ENCODE results near the gene TTC9C. TPM values are rescaled to one million over a fixed set of nuclear protein-coding genes. Genes with fewer than 3 reads are reported as not detected.

Gene TTC9C
- total and polyA plus RNA-seq, 2 donors (not counting 3 experiments of a cell fraction or from before 2014, with no cell fraction given) = 27.4 to 43.5 TPM

GRCh38 chr11:62755086-62755615, 26.9 kb downstream of the TTC9C start:
- DNase-seq (ENCODE audit: low read depth, low spot score) = no peak
- ChIA-PET POLR2A (interaction anchor here (0.5 to 0.6 kb wide), 2 partner anchors 900 to 996 kb away, joined by 3 read pairs; no protein-coding TSS in a partner anchor), CTCF (interaction anchor here (1.8 to 2.7 kb wide), 2 partner anchors 31 to 32 kb away, joined by 4 to 26 read pairs; partner anchors contain the start of gene TMEM179B)
- no peaks in the 10 kb centered on the region for H4K20me1 ChIP-seq (replicated peaks; ENCODE audit: control insufficient read depth, extremely low read depth, insufficient read depth, low read length)
- H3K4me1 ChIP-seq (ENCODE audit: control insufficient read depth, extremely low read depth, insufficient read depth, low read length) = peaks cover 5% of the 10 kb centered on the region
- H2AFZ ChIP-seq (ENCODE audit: low read depth, low read length) = no peak overlapping the region
- H3K9me3 ChIP-seq (replicated peaks; ENCODE audit: control insufficient read depth, insufficient read depth, low read length) = no peaks in the 10 kb centered on the region
- no peak for FAIRE-seq
- H3K9me1 ChIP-seq (replicated peaks; ENCODE audit: control insufficient read depth, extremely low read depth, insufficient read depth, low read length) = no peaks in the 10 kb centered on the region
- H3K36me3 ChIP-seq (ENCODE audit: control insufficient read depth in 2 of 2, extremely low read depth in 1 of 2, insufficient read depth in 2 of 2, low read length in 2 of 2) = peaks cover 0 to 5% of the 10 kb centered on the region in 2 experiments
- peaks cover 10% of the 10 kb centered on the region for H3K79me2 ChIP-seq (ENCODE audit: control insufficient read depth, insufficient read depth, low read length)
- no peak overlapping the region for H3K4me2 ChIP-seq (ENCODE audit: insufficient read depth, low read length)
- dilution Hi-C loops (cut with MboI; ENCODE audit: extremely low pct_ligation_motif_present, low sequenced_read_pairs) = no loop called here
- no peak overlapping the region for H3K4me3 ChIP-seq (replicated peaks in 1 of 3; ENCODE audit: insufficient read depth in 1 of 3, low read depth in 1 of 3, low read length in 3 of 3)
- no peak overlapping the region for H3K27ac ChIP-seq (ENCODE audit: insufficient read depth, low read depth, low read length)
- H3K27me3 ChIP-seq (ENCODE audit: control insufficient read depth in 2 of 2, insufficient read depth in 2 of 2, low read length in 2 of 2) = no peaks in the 10 kb centered on the region
- TF ChIP-seq JUN (IDR thresholded peaks at IDR 0.05; ENCODE audit: borderline replicate concordance, insufficient read depth, insufficient read length, low read depth) (no peak), EZH2 (IDR thresholded peaks at IDR 0.05; ENCODE audit: borderline replicate concordance, low read depth, low read length, severe bottlenecking) (no peak)
- no TSS peak for BruUV-seq (replicated peaks)
- H3K9ac ChIP-seq (replicated peaks; ENCODE audit: extremely low read depth, insufficient read depth, low read length) = no peak overlapping the region
- intact Hi-C loops (cut with micrococcal nuclease) = no loop called here

- CTCF ChIA-PET = interaction anchor here (1.3 to 1.6 kb wide), 2 partner anchors 13 to 29 kb away, joined by 4 to 5 read pairs; partner anchors contain the start of genes TAF6L and TMEM179B
- Histone ChIP-seq H3K4me1 (ENCODE audit: control insufficient read depth, extremely low read depth, insufficient read depth, low read length) (peaks cover 10% of the 10 kb centered on the region), H3K4me3 (replicated peaks in 1 of 3; ENCODE audit: insufficient read depth in 1 of 3, low read depth in 1 of 3, low read length in 3 of 3) (no peak overlapping the region), H4K20me1 (replicated peaks; ENCODE audit: control insufficient read depth, extremely low read depth, insufficient read depth, low read length) (no peaks in the 10 kb centered on the region), H3K79me2 (ENCODE audit: control insufficient read depth, insufficient read depth, low read length) (peaks cover 11% of the 10 kb centered on the region), H3K27ac (ENCODE audit: insufficient read depth, low read depth, low read length) (no peak overlapping the region), H3K9ac (replicated peaks; ENCODE audit: extremely low read depth, insufficient read depth, low read length) (no peak overlapping the region), H2AFZ (ENCODE audit: low read depth, low read length) (no peak overlapping the region), H3K36me3 (ENCODE audit: control insufficient read depth in 2 of 2, extremely low read depth in 1 of 2, insufficient read depth in 2 of 2, low read length in 2 of 2) (no peaks in the 10 kb centered on the region), H3K4me2 (ENCODE audit: insufficient read depth, low read length) (no peak overlapping the region), H3K9me1 (replicated peaks; ENCODE audit: control insufficient read depth, extremely low read depth, insufficient read depth, low read length) (no peaks in the 10 kb centered on the region), H3K9me3 (replicated peaks; ENCODE audit: control insufficient read depth, insufficient read depth, low read length) (no peaks in the 10 kb centered on the region), H3K27me3 (ENCODE audit: control insufficient read depth in 2 of 2, insufficient read depth in 2 of 2, low read length in 2 of 2) (no peaks in the 10 kb centered on the region)
- POLR2A ChIA-PET = no interaction called here
- dilution Hi-C loops (cut with MboI; ENCODE audit: extremely low pct_ligation_motif_present, low sequenced_read_pairs) = no loop called here
- FAIRE-seq (no peak), DNase-seq (ENCODE audit: low read depth, low spot score) (no peak)
- intact Hi-C loops (cut with micrococcal nuclease) = no loop called here
- TF ChIP-seq POLR2A (IDR thresholded peaks at IDR 0.05; ENCODE audit: low read depth, low read length) = no peak
- TF ChIP-seq JUN (IDR thresholded peaks at IDR 0.05; ENCODE audit: borderline replicate concordance, insufficient read depth, insufficient read length, low read depth) = no peak
- no peak for TF ChIP-seq MAX (IDR thresholded peaks at IDR 0.05; ENCODE audit: insufficient read depth, insufficient read length)
- TF ChIP-seq CTCF (IDR thresholded peaks at IDR 0.05; ENCODE audit: extremely low read depth in 1 of 2, insufficient read depth in 1 of 2, low read depth in 1 of 2, low read length in 2 of 2) = no peak
- no peak for TF ChIP-seq POLR2AphosphoS5 (IDR thresholded peaks at IDR 0.05; ENCODE audit: insufficient read depth, low read depth, low read length)
- no peak for TF ChIP-seq MYC (IDR thresholded peaks at IDR 0.05; ENCODE audit: low read depth, low read length)
- TF ChIP-seq EZH2 (IDR thresholded peaks at IDR 0.05; ENCODE audit: borderline replicate concordance, low read depth, low read length, severe bottlenecking) = no peak
- TF ChIP-seq FOS (IDR thresholded peaks at IDR 0.05; ENCODE audit: borderline replicate concordance, insufficient read depth, low read length) = no peak
- BruUV-seq (replicated peaks) = no TSS peak
Measured at GRCh38 chr11:62757846-62758788, 29.8 kb downstream of the TTC9C start.
